Stimulated activated CD4-positive, alpha-beta T cell treated with anti-CD3 and anti-CD28 coated beads, Interleukin-2, amount 100 ng/mL, for 24 hours (primary cell): ENCODE data around the gene KCNIP1.
"Not testable (repeated sequence)": the region's sequence is repeated elsewhere in the genome, so short reads cannot be mapped to it uniquely, and the experiment has no call there.

Experiments used
- DNase-seq, 2 donors: peaks; one replicate each; pipeline ENCODE4 v3.0.0-alpha.2; 2020

The KCNIP1 gene

GRCh38 chr5:170538696-170539586 is 35.1 kb downstream of the KCNIP1 start:
- DNase-seq = no peak

GRCh38 chr5:170540271-170540670 is 36.5 kb downstream of the KCNIP1 start:
- DNase-seq = no peak

GRCh38 chr5:170541146-170541769 is 37.4 kb downstream of the KCNIP1 start:
- no peak for DNase-seq

GRCh38 chr5:170542691-170543293 is 39.0 kb downstream of the KCNIP1 start:
- DNase-seq = no peak

- no peak for DNase-seq
Measured at GRCh38 chr5:170545313-170545712, 41.5 kb downstream of the KCNIP1 start.

- DNase-seq = no peak
Measured at GRCh38 chr5:170545811-170546210, 42.0 kb downstream of the KCNIP1 start.

- no peak for DNase-seq
Measured at GRCh38 chr5:170546282-170546681, 42.5 kb downstream of the KCNIP1 start.

GRCh38 chr5:170550382-170550781 is 46.6 kb downstream of the KCNIP1 start:
- DNase-seq = not testable (repeated sequence)

- no peak for DNase-seq
Measured at GRCh38 chr5:170551076-170551475, 47.3 kb downstream of the KCNIP1 start.

GRCh38 chr5:170551622-170552021 is 47.8 kb downstream of the KCNIP1 start:
- no peak for DNase-seq

GRCh38 chr5:170552621-170553115 is 48.8 kb downstream of the KCNIP1 start:
- no peak for DNase-seq

- no peak for DNase-seq
Measured at GRCh38 chr5:170553218-170553617, 49.4 kb downstream of the KCNIP1 start.

- DNase-seq = no peak
Measured at GRCh38 chr5:170554521-170555267, 50.9 kb downstream of the KCNIP1 start.

- DNase-seq = no peak
Measured at GRCh38 chr5:170557314-170557713, 53.5 kb downstream of the KCNIP1 start.

- no peak for DNase-seq
Measured at GRCh38 chr5:170559296-170559695, 55.5 kb downstream of the KCNIP1 start.

- DNase-seq = no peak
Measured at GRCh38 chr5:170560938-170561337, 57.1 kb downstream of the KCNIP1 start.

GRCh38 chr5:170562166-170562874 is 58.5 kb downstream of the KCNIP1 start:
- DNase-seq = no peak

GRCh38 chr5:170562875-170563228 is 59.0 kb downstream of the KCNIP1 start:
- no peak for DNase-seq

GRCh38 chr5:170563824-170564567 is 60.2 kb downstream of the KCNIP1 start:
- no peak for DNase-seq

- DNase-seq = no peak
Measured at GRCh38 chr5:170565072-170565471, 61.3 kb downstream of the KCNIP1 start.

GRCh38 chr5:170569101-170569500 is 65.3 kb downstream of the KCNIP1 start:
- DNase-seq = no peak

GRCh38 chr5:170570476-170570875 is 66.7 kb downstream of the KCNIP1 start:
- no peak for DNase-seq
